Measurements from ENCODE around the gene AACS. TPM values are rescaled to one million over a fixed set of nuclear protein-coding genes. Genes with fewer than 3 reads are reported as not detected.

The AACS gene
- total and polyA plus RNA-seq, 2 of the 13 experiments (the other 11 are each of a cell fraction or from before 2014, with no cell fraction given), result 23.3 to 28.8 TPM

GRCh38 chr12:125186471-125187147, 121.4 kb downstream of the AACS start:
- in situ Hi-C loops (cut with HindIII; ENCODE audit: extremely low pct_ligation_motif_present, low pct_unique_long_range_greater_than_20kb), result no loop called here
- no peaks in the 10 kb centered on the region for H3K9me3 ChIP-seq (ENCODE audit: low read length)
- no peak for FAIRE-seq
- 3% methylated on average over 6 of the region's 90 CpGs for WGBS (ENCODE audit: low lambda C conversion rate)
- no peaks in the 10 kb centered on the region for H3K36me3 ChIP-seq (replicated peaks in 1 of 2; ENCODE audit: control insufficient read depth in 1 of 2, insufficient read depth in 2 of 2, low read length in 2 of 2)
- no peak overlapping the region for H3K27ac ChIP-seq (ENCODE audit: extremely low read length, insufficient read depth, low read length)
- BruUV-seq (replicated peaks), result no TSS peak
- H3K4me2 ChIP-seq (ENCODE audit: low read depth, low read length), result peak overlapping the region; percentile 19; the same call in 1 of the 2 replicates
- H4K20me1 ChIP-seq (ENCODE audit: insufficient read depth, low read length), result no peaks in the 10 kb centered on the region
- no peak for TF ChIP-seq CHCHD3 (CRISPR knock-in tag; IDR thresholded peaks at IDR 0.05)
- TF ChIP-seq ZNF710 (CRISPR knock-in tag; IDR thresholded peaks at IDR 0.05; ENCODE audit: borderline replicate concordance), result no peak
- no peak for TF ChIP-seq RFXAP (CRISPR knock-in tag; IDR thresholded peaks at IDR 0.05; ENCODE audit: borderline replicate concordance)
- no peak for TF ChIP-seq MATR3 (CRISPR knock-in tag; IDR thresholded peaks at IDR 0.05)
- no peak for TF ChIP-seq ZNF260 (CRISPR knock-in tag; IDR thresholded peaks at IDR 0.05; ENCODE audit: borderline replicate concordance, low read depth)
- no peak for TF ChIP-seq ESRRA (CRISPR knock-in tag; IDR thresholded peaks at IDR 0.05; ENCODE audit: low read depth)
- no peak for TF ChIP-seq HNRNPLL (IDR thresholded peaks at IDR 0.05; ENCODE audit: low read depth, low read length, poor library complexity, severe bottlenecking)
- TF ChIP-seq TBX3 (IDR thresholded peaks at IDR 0.05; ENCODE audit: borderline replicate concordance), result no peak
- TF ChIP-seq ZNF333 (CRISPR knock-in tag; IDR thresholded peaks at IDR 0.05; ENCODE audit: borderline replicate concordance), result no peak
- TF ChIP-seq ZNF574 (CRISPR knock-in tag; IDR thresholded peaks at IDR 0.05), result no peak
- TF ChIP-seq KLF16 (CRISPR knock-in tag; IDR thresholded peaks at IDR 0.05), result no peak
- no peaks in the 10 kb centered on the region for H3K79me2 ChIP-seq (ENCODE audit: insufficient read depth, low read length)
- DNase-seq (ENCODE audit: low spot score), result no peak
- H3K9ac ChIP-seq (ENCODE audit: insufficient read depth, low read depth, low read length), result no peak overlapping the region
- H2AFZ ChIP-seq (ENCODE audit: low read length), result no peak overlapping the region
- H3K4me3 ChIP-seq (replicated peaks in 1 of 3; ENCODE audit: insufficient read depth in 1 of 3, low read depth in 2 of 3, low read length in 3 of 3), result peak overlapping the region; percentile 9 to 50 (median 12); a peak in 2 of 6 replicates
- intact Hi-C loops (cut with micrococcal nuclease; ENCODE audit: unreplicated experiment), result loop anchor here (10.0 kb wide), 1 partner anchor 498 kb away; no protein-coding TSS in a partner anchor
- ATAC-seq, result no peak
- CTCF ChIA-PET (ENCODE audit: low intra/inter-chr PET ratio, low total read pairs), result no interaction called here
- POLR2A ChIA-PET, result interaction anchor here (1.3 kb wide), 1 partner anchor 16 kb away, joined by 3 read pairs; no protein-coding TSS in a partner anchor
- peaks cover 19 to 63% of the 10 kb centered on the region in 2 experiments for H3K27me3 ChIP-seq (ENCODE audit: control insufficient read depth in 1 of 2, insufficient read depth in 2 of 2, low read length in 2 of 2)
- H3K4me1 ChIP-seq (ENCODE audit: insufficient read depth, low read length), result no peaks in the 10 kb centered on the region
